Measurements from ENCODE around the gene RC3H2.
"Not testable (repeated sequence)": the region's sequence is repeated elsewhere in the genome, so short reads cannot be mapped to it uniquely, and the experiment has no call there.

RC3H2 gene

DNA sequence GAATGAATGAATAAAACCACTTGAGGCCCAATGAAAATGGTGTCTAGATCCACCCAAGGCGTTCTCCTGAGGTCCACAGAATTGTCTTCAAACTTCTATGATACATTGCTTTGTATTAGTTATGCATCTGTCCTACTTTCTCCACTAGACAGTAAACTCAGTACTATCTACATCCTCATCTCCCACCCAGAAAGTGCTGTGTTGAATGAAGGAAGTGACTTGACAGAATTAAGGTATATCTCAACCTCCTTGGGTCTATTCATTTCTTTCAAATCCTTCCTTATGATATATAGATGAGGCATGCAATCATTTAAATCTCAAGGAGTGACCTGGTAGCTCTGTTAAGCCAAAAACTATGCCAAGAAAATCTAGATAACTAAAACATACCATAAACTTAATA lies 61.0 kb downstream of the RC3H2 start:
- Histone ChIP-seq H3K36me3 (ENCODE audit: control insufficient read depth, insufficient read depth, low read length) (peaks cover 34% of the 10 kb centered on the region), H3K27ac (ENCODE audit: low read depth, low read length) (no peak overlapping the region), H3K27me3 (ENCODE audit: control insufficient read depth, insufficient read depth, low read length) (no peaks in the 10 kb centered on the region), H3K9me3 (ENCODE audit: control insufficient read depth, insufficient read depth, low read depth, low read length) (no peaks in the 10 kb centered on the region), H3K4me1 (ENCODE audit: control insufficient read depth, insufficient read depth, low read length) (no peaks in the 10 kb centered on the region), H3K4me3 (ENCODE audit: low read depth, low read length) (no peak overlapping the region), H3K9ac (ENCODE audit: low read length) (no peak overlapping the region)

DNA sequence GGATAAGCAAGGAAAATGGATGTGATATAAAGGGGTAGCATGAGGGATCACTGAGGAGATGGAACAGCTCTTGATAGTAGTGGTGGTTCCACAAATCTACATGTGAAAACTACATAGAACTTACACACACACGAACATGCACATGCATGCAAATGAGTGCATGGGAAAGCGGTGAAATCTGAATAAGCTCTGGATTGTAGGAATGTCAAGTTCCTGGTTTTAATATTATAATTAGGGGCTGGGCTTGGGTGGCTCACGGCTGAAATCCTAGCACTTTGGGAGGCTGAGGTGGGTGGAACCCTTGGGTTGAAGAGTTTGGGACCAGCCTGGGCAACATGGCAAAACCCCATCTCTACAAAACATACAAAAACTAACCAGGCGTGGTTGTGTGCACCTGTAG lies 63.7 kb downstream of the RC3H2 start:
- peaks cover 8% of the 10 kb centered on the region for H3K36me3 ChIP-seq (ENCODE audit: control insufficient read depth, insufficient read depth, low read length)
- no peaks in the 10 kb centered on the region for H3K27me3 ChIP-seq (ENCODE audit: control insufficient read depth, insufficient read depth, low read length)
- H3K4me1 ChIP-seq (ENCODE audit: control insufficient read depth, insufficient read depth, low read length): no peaks in the 10 kb centered on the region
- H3K4me3 ChIP-seq (ENCODE audit: low read depth, low read length): no peak overlapping the region
- no peaks in the 10 kb centered on the region for H3K9me3 ChIP-seq (ENCODE audit: control insufficient read depth, insufficient read depth, low read depth, low read length)
- no peak overlapping the region for H3K9ac ChIP-seq (ENCODE audit: low read length)
- no peak overlapping the region for H3K27ac ChIP-seq (ENCODE audit: low read depth, low read length)

DNA sequence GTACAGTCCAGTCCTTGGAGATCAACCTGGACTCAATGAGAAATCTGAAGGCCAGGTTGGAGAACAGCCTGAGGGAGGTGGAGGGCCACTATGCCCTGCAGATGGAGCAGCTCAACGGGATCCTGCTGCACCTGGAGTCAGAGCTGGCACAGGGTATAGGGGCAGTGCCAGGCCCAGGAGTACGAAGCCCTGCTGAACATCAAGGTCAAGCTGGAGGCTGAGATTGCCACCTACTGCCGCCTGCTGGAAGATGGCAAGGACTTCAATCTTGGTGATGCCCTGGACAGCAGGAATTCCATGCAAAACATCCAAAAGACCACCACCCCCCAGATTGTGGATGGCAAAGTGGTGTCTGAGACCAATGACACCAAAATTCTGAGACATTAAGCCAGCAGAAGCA lies 66.7 kb downstream of the RC3H2 start:
- not testable (repeated sequence) for H3K4me3 ChIP-seq (ENCODE audit: low read depth, low read length); H3K9ac ChIP-seq (ENCODE audit: low read length); H3K9me3 ChIP-seq (ENCODE audit: control insufficient read depth, insufficient read depth, low read depth, low read length); H3K27me3 ChIP-seq (ENCODE audit: control insufficient read depth, insufficient read depth, low read length); H3K4me1 ChIP-seq (ENCODE audit: control insufficient read depth, insufficient read depth, low read length); H3K27ac ChIP-seq (ENCODE audit: low read depth, low read length); H3K36me3 ChIP-seq (ENCODE audit: control insufficient read depth, insufficient read depth, low read length)

DNA sequence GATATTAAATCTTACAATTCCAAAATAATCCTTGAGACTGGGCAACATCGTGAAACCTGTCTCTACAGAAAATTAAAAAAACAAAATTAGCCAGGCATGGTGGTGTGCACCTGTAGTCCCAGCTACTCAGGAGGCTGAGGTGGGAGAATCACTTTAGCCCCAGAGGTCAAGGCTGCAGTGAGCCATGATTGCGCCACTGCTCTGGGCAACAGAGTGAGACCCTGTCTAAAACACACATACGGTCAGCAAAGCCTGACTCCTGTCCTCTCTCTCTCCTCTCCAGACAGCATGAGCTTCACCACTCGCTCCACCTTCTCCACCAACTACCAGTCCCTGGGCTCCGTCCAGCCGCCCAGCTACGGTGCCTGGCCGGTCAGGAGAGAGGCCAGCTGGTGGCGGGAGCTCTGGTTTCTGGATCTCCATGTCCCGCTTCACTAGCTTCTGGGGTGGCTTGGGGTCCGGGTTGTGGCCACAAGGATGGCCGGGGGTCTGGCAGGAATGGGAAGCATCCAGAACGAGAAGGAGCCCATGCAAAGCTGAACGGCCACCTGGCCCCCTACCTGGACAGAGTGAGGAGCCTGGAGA lies 67.8 kb downstream of the RC3H2 start:
- H3K27me3 ChIP-seq (ENCODE audit: control insufficient read depth, insufficient read depth, low read length): no peaks in the 10 kb centered on the region
- H3K36me3 ChIP-seq (ENCODE audit: control insufficient read depth, insufficient read depth, low read length): no peaks in the 10 kb centered on the region
- no peak overlapping the region for H3K27ac ChIP-seq (ENCODE audit: low read depth, low read length)
- H3K9ac ChIP-seq (ENCODE audit: low read length): no peak overlapping the region
- H3K9me3 ChIP-seq (ENCODE audit: control insufficient read depth, insufficient read depth, low read depth, low read length): no peaks in the 10 kb centered on the region
- no peak overlapping the region for H3K4me3 ChIP-seq (ENCODE audit: low read depth, low read length)
- H3K4me1 ChIP-seq (ENCODE audit: control insufficient read depth, insufficient read depth, low read length): no peaks in the 10 kb centered on the region

DNA sequence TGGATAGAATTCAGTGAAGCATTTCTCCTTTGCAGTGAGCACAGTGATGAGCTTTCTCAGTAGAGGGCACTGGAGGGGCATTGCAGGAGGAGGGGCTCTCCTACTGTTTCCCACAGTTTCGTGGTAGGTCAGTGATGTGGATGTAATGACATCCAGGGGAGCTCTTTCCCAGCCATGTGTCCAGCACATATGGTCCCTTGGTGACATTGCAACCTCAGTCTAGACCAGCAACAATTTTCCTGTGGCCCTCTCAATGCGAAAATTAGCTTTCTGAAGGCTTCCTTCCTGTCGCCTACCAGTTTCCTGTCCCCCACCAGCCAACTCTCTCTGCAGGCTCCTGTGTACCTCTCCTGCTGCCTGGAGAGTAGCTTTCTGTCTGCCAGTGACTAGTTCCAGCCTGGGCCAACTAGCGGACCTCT lies 69.8 kb downstream of the RC3H2 start:
- Histone ChIP-seq H3K9me3 (ENCODE audit: control insufficient read depth, insufficient read depth, low read depth, low read length) (no peaks in the 10 kb centered on the region), H3K36me3 (ENCODE audit: control insufficient read depth, insufficient read depth, low read length) (no peaks in the 10 kb centered on the region), H3K27ac (ENCODE audit: low read depth, low read length) (no peak overlapping the region), H3K9ac (ENCODE audit: low read length) (no peak overlapping the region), H3K4me3 (ENCODE audit: low read depth, low read length) (no peak overlapping the region), H3K27me3 (ENCODE audit: control insufficient read depth, insufficient read depth, low read length) (no peaks in the 10 kb centered on the region), H3K4me1 (ENCODE audit: control insufficient read depth, insufficient read depth, low read length) (no peaks in the 10 kb centered on the region)

DNA sequence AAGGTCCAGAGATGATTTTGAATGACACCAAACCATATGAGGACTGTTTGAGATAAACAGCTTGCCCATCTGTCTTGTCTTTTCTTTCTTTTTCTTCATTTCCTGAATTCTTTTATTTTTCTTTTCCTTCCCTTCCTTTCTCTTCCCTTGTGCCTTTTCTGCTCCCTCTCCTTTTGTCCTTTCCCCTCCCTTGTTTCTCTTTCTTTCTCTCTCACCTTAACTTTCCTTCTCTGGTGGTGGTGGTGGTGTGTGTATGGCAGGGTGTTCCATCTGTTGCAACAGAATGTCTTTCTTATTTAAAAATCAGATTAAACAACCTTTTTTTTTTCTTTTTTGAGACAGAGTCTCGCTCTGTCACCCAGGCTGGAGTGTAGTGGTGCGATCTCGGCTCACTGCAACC lies 73.0 kb downstream of the RC3H2 start:
- Histone ChIP-seq H3K4me1 (ENCODE audit: control insufficient read depth, insufficient read depth, low read length) (0 out of 2 replicates have a peak, but pooled peaks cover 1% of the 10 kb centered on the region), H3K36me3 (ENCODE audit: control insufficient read depth, insufficient read depth, low read length) (no peaks in the 10 kb centered on the region), H3K27ac (ENCODE audit: low read depth, low read length) (no peak overlapping the region), H3K9ac (ENCODE audit: low read length) (no peak overlapping the region), H3K9me3 (ENCODE audit: control insufficient read depth, insufficient read depth, low read depth, low read length) (no peaks in the 10 kb centered on the region), H3K27me3 (ENCODE audit: control insufficient read depth, insufficient read depth, low read length) (no peaks in the 10 kb centered on the region), H3K4me3 (ENCODE audit: low read depth, low read length) (no peak overlapping the region)

DNA sequence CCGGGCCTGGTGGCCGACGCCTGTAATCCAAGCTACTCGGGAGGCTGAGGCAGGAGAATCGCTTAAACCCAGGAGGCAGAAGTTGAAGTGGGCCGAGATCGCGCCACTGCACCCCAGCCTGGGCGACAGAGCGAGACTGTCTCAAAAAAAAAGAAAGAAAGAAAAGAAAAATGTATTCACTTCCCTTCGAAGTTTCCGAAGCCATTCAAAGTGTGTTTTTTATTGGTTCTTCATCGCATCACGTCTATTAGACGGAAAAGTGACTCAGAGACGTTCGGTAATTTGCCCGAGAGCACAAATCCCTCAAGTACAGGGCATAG lies 76.2 kb downstream of the RC3H2 start:
- H3K9me3 ChIP-seq (ENCODE audit: control insufficient read depth, insufficient read depth, low read depth, low read length); H3K27me3 ChIP-seq (ENCODE audit: control insufficient read depth, insufficient read depth, low read length); H3K4me1 ChIP-seq (ENCODE audit: control insufficient read depth, insufficient read depth, low read length): not testable (repeated sequence)
- Histone ChIP-seq H3K4me3 (ENCODE audit: low read depth, low read length) (peak overlapping the region; percentile 95; the same call in 1 of the 2 replicates), H3K9ac (ENCODE audit: low read length) (peak overlapping the region; percentile 94), H3K36me3 (ENCODE audit: control insufficient read depth, insufficient read depth, low read length) (peaks cover 17% of the 10 kb centered on the region), H3K27ac (ENCODE audit: low read depth, low read length) (0 out of 2 replicates have a peak overlapping the region, but pooled peaks have one; percentile 12)

DNA sequence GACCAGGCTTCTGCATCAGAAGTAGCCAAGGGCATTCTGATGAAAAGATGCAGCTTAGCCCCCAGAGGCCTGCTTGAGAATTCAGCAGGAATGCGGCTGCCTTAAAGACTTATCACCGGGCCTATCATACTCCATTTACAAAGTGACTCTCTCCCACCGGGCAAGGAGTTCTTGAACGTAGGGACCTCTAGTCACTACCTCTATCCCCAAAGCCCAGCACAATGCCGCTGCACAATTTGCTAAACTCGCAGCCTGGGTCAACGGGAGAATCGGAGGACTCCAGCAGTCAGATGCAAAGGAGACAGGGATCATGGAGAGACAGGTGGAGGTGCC lies 77.4 kb downstream of the RC3H2 start:
- H3K27ac ChIP-seq (ENCODE audit: low read depth, low read length): peak overlapping the region; percentile 52
- H3K9ac ChIP-seq (ENCODE audit: low read length): peak overlapping the region; percentile 94
- H3K9me3 ChIP-seq (ENCODE audit: control insufficient read depth, insufficient read depth, low read depth, low read length): no peaks in the 10 kb centered on the region
- H3K4me3 ChIP-seq (ENCODE audit: low read depth, low read length): peak overlapping the region; percentile 95
- peaks cover 27% of the 10 kb centered on the region for H3K36me3 ChIP-seq (ENCODE audit: control insufficient read depth, insufficient read depth, low read length)
- no peaks in the 10 kb centered on the region for H3K27me3 ChIP-seq (ENCODE audit: control insufficient read depth, insufficient read depth, low read length)
- peaks cover 9% of the 10 kb centered on the region; the same call in 1 of the 2 replicates for H3K4me1 ChIP-seq (ENCODE audit: control insufficient read depth, insufficient read depth, low read length)

DNA sequence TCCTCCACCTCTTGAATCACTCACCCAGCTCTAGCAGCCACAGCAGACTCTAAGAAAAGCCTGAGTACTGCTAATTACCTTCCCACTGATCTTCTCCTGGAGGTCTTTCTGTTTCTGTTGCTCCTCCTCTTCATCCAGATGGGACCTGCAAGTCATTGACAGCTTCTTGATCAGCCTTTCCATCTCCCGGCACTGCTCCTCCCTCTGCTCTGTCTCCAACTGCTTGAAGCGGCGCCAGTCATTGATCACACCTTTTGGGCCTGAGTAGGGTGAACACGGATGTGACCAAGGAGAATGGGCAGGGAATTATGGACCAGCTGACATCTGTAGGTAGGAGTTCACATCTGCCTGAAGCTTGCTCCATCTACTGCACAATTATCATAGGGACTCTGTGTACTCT lies 82.2 kb downstream of the RC3H2 start:
- H3K36me3 ChIP-seq (ENCODE audit: control insufficient read depth, insufficient read depth, low read length): peaks cover 62% of the 10 kb centered on the region
- H3K27ac ChIP-seq (ENCODE audit: low read depth, low read length): no peak overlapping the region
- peaks cover 9% of the 10 kb centered on the region; the same call in 1 of the 2 replicates for H3K4me1 ChIP-seq (ENCODE audit: control insufficient read depth, insufficient read depth, low read length)
- no peak overlapping the region for H3K9ac ChIP-seq (ENCODE audit: low read length)
- no peaks in the 10 kb centered on the region for H3K9me3 ChIP-seq (ENCODE audit: control insufficient read depth, insufficient read depth, low read depth, low read length)
- no peaks in the 10 kb centered on the region for H3K27me3 ChIP-seq (ENCODE audit: control insufficient read depth, insufficient read depth, low read length)
- no peak overlapping the region for H3K4me3 ChIP-seq (ENCODE audit: low read depth, low read length)

DNA sequence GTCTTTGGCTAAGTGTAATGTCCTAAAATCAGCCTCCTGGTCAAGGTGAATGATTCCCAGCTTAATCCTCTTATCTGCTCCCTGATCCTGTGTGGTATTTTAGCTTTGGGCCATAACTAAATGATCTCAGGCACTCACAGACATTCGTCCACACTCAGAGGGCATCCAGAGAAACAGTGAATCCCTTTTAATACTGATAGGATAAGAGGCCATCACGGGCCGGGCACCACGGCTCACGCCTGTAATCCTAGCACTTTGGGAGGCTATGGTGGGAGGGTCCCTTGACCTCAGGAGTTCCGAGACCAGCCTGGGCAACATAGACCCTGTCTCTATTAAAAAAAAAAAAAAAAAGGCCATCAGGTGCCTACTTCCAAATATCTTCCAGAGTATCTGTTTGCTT lies 83.1 kb downstream of the RC3H2 start:
- Histone ChIP-seq H3K4me1 (ENCODE audit: control insufficient read depth, insufficient read depth, low read length) (peaks cover 6% of the 10 kb centered on the region; the same call in 1 of the 2 replicates), H3K9me3 (ENCODE audit: control insufficient read depth, insufficient read depth, low read depth, low read length) (no peaks in the 10 kb centered on the region), H3K27me3 (ENCODE audit: control insufficient read depth, insufficient read depth, low read length) (no peaks in the 10 kb centered on the region), H3K9ac (ENCODE audit: low read length) (no peak overlapping the region), H3K36me3 (ENCODE audit: control insufficient read depth, insufficient read depth, low read length) (peaks cover 67% of the 10 kb centered on the region), H3K4me3 (ENCODE audit: low read depth, low read length) (no peak overlapping the region), H3K27ac (ENCODE audit: low read depth, low read length) (no peak overlapping the region)

DNA sequence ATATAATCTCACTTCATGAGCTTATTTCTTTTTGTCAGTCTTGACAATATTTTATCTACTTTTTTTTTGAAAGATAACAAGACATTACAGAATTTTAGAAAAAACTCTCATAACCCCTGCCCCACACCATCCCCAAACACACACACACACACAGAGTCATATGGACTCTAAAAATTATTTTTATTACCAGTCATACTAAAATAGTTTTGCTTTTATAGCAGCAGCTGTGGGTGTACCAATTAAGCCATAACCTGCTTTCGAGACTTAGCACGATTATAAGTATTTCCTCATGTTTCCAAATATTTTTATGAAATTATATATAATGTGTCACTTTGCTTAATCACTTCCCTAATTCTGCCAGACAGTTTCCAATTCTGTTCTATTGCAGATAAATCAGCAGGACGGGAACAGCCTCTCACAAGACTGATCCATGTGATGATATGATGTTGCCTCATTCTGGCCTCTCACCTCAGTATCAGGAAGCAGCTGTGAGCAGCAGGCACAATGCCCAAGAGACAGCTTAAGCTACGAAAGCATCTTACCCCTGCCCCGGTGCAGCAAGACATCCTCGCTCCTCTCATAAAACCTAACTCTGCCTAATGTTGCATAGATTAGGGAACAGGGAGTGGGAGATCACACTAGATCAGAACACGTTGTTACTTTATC lies 83.7 kb downstream of the RC3H2 start:
- no peaks in the 10 kb centered on the region for H3K4me1 ChIP-seq (ENCODE audit: control insufficient read depth, insufficient read depth, low read length)
- no peaks in the 10 kb centered on the region for H3K27me3 ChIP-seq (ENCODE audit: control insufficient read depth, insufficient read depth, low read length)
- no peak overlapping the region for H3K4me3 ChIP-seq (ENCODE audit: low read depth, low read length)
- H3K36me3 ChIP-seq (ENCODE audit: control insufficient read depth, insufficient read depth, low read length): peaks cover 73% of the 10 kb centered on the region
- no peak overlapping the region for H3K27ac ChIP-seq (ENCODE audit: low read depth, low read length)
- no peaks in the 10 kb centered on the region for H3K9me3 ChIP-seq (ENCODE audit: control insufficient read depth, insufficient read depth, low read depth, low read length)
- no peak overlapping the region for H3K9ac ChIP-seq (ENCODE audit: low read length)

Measured in HUES6 (cell line).